Stimulated activated naive CD8-positive, alpha-beta T cell treated with anti-CD3 and anti-CD28 coated beads, Interleukin-15, Interleukin-2, amounts not matched to agents 100 ng/mL and 50 ng/mL, for 24 hours (primary cell): ENCODE results near the gene PPP2R5A.

Source experiments
- H3K27ac Mint-ChIP-seq: one replicate; pipeline ENCODE4 v1.8.0; 2021; ENCODE audit warnings: mild to moderate bottlenecking, mixed read lengths
- H3K27me3 Mint-ChIP-seq: one replicate; pipeline ENCODE4 v1.8.0; 2021; ENCODE audit warnings: mixed read lengths
- H3K36me3 Mint-ChIP-seq: one replicate; pipeline ENCODE4 v1.8.0; 2021; ENCODE audit warnings: low read depth, mixed read lengths
- H3K4me1 Mint-ChIP-seq: one replicate; pipeline ENCODE4 v1.8.0; 2021; ENCODE audit warnings: low read depth, mixed read lengths
- H3K4me3 Mint-ChIP-seq: one replicate; pipeline ENCODE4 v1.8.0; 2021; ENCODE audit warnings: mild to moderate bottlenecking, mixed read lengths
- H3K9me3 Mint-ChIP-seq: one replicate; pipeline ENCODE4 v1.8.0; 2021; ENCODE audit warnings: mixed read lengths

Gene PPP2R5A

GRCh38 chr1:212284744-212285684 lies at the start of gene PPP2R5A:
Gene PPP2R5A, plus strand, starts transcription at chr1:212285410. Its CDS starts 701 bp downstream, at chr1:212286111.
- peaks cover 41% of the 10 kb centered on the region for H3K4me1 Mint-ChIP-seq
- H3K9me3 Mint-ChIP-seq = no peaks in the 10 kb centered on the region
- H3K27me3 Mint-ChIP-seq = no peaks in the 10 kb centered on the region
- H3K36me3 Mint-ChIP-seq = peaks cover 3% of the 10 kb centered on the region
- peak within 1 kb of the TSS; percentile 99 for H3K4me3 Mint-ChIP-seq
- H3K27ac Mint-ChIP-seq = peak within 1 kb of the TSS; percentile 96

GRCh38 chr1:212235857-212236256 lies 49.4 kb upstream of the PPP2R5A start:
- Mint-ChIP-seq H3K4me1 (peaks cover 55% of the 10 kb centered on the region), H3K4me3 (no peak overlapping the region), H3K27ac (no peak overlapping the region), H3K36me3 (no peaks in the 10 kb centered on the region), H3K9me3 (no peaks in the 10 kb centered on the region), H3K27me3 (no peaks in the 10 kb centered on the region)

GRCh38 chr1:212236664-212237220 lies 48.5 kb upstream of the PPP2R5A start:
- H3K4me1 Mint-ChIP-seq = peaks cover 52% of the 10 kb centered on the region
- no peak overlapping the region for H3K4me3 Mint-ChIP-seq
- H3K27ac Mint-ChIP-seq = no peak overlapping the region
- H3K9me3 Mint-ChIP-seq = no peaks in the 10 kb centered on the region
- H3K36me3 Mint-ChIP-seq = no peaks in the 10 kb centered on the region
- H3K27me3 Mint-ChIP-seq = no peaks in the 10 kb centered on the region

GRCh38 chr1:212237651-212238050 lies 47.6 kb upstream of the PPP2R5A start:
- H3K27me3 Mint-ChIP-seq = no peaks in the 10 kb centered on the region
- H3K9me3 Mint-ChIP-seq = no peaks in the 10 kb centered on the region
- peaks cover 44% of the 10 kb centered on the region for H3K4me1 Mint-ChIP-seq
- H3K4me3 Mint-ChIP-seq = no peak overlapping the region
- H3K36me3 Mint-ChIP-seq = no peaks in the 10 kb centered on the region
- H3K27ac Mint-ChIP-seq = no peak overlapping the region

GRCh38 chr1:212238552-212238951 lies 46.7 kb upstream of the PPP2R5A start:
- Mint-ChIP-seq H3K36me3 (no peaks in the 10 kb centered on the region), H3K27me3 (no peaks in the 10 kb centered on the region), H3K27ac (no peak overlapping the region), H3K4me3 (no peak overlapping the region), H3K4me1 (peaks cover 38% of the 10 kb centered on the region), H3K9me3 (no peaks in the 10 kb centered on the region)

DNA sequence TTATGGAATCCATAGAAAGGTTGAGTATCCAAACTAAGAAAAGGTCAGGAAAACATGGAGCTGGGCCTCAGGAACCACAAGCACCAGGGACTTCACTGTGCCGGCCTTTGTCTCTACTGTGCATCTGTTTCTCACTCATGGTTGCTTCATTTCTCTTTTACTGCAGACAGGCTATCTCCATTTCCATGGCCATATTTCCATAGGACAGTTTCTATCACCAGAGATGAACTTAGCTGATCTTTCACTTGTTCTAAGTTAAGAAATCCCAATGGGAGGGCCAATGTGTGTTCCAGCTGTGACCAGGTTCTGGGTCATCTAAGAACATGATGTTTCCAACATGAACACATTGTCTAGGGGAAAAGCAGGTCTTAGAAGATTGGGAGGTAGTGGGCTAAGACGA lies 43.7 kb upstream of the PPP2R5A start:
- H3K27me3 Mint-ChIP-seq = no peaks in the 10 kb centered on the region
- H3K27ac Mint-ChIP-seq = no peak overlapping the region
- H3K9me3 Mint-ChIP-seq = no peaks in the 10 kb centered on the region
- H3K4me3 Mint-ChIP-seq = no peak overlapping the region
- peaks cover 12% of the 10 kb centered on the region for H3K4me1 Mint-ChIP-seq
- no peaks in the 10 kb centered on the region for H3K36me3 Mint-ChIP-seq

DNA sequence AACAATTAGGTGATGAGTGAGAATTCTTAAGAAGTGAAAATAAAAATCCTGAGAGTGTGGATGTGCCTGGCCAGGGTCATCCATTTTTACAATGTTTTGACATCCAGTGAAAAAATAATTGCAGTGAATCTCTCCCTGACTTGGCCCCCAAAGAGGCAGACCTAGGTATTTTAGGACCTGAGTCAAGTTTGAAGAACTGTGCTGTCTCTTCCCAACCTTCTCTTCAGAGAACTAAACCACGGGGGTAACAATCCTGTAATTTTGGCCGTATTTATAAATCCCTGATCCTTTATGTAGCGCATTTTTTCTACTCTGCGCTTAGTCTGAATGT lies 43.3 kb upstream of the PPP2R5A start:
- Mint-ChIP-seq H3K36me3 (no peaks in the 10 kb centered on the region), H3K9me3 (no peaks in the 10 kb centered on the region), H3K4me3 (no peak overlapping the region), H3K27me3 (no peaks in the 10 kb centered on the region), H3K4me1 (peaks cover 11% of the 10 kb centered on the region), H3K27ac (no peak overlapping the region)

- Mint-ChIP-seq H3K27ac (no peak overlapping the region), H3K4me1 (peaks cover 10% of the 10 kb centered on the region), H3K4me3 (no peak overlapping the region), H3K36me3 (no peaks in the 10 kb centered on the region), H3K27me3 (no peaks in the 10 kb centered on the region), H3K9me3 (no peaks in the 10 kb centered on the region)
Observed at GRCh38 chr1:212242288-212242984, 42.8 kb upstream of the PPP2R5A start.

DNA sequence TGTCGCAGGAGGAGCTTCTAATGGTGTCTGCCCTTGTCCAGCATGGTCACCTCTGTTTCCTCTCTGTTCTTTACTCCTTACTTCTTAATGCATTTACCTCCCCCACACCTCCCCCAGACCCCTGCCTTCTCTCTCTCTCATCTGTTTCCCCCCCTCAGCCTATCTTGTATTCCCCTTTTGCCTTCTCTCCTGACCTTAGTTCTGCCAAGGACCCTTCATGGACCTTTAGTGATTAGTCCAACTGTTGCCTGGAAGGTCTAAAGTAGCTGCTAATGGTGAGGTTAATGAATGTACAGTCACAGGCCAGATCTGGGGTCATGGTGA lies 42.3 kb upstream of the PPP2R5A start:
- Mint-ChIP-seq H3K4me3 (no peak overlapping the region), H3K4me1 (peaks cover 6% of the 10 kb centered on the region), H3K9me3 (no peaks in the 10 kb centered on the region), H3K36me3 (no peaks in the 10 kb centered on the region), H3K27ac (no peak overlapping the region), H3K27me3 (no peaks in the 10 kb centered on the region)

GRCh38 chr1:212244441-212244840 lies 40.8 kb upstream of the PPP2R5A start:
- H3K9me3 Mint-ChIP-seq = no peaks in the 10 kb centered on the region
- no peak overlapping the region for H3K4me3 Mint-ChIP-seq
- H3K4me1 Mint-ChIP-seq = no peaks in the 10 kb centered on the region
- H3K36me3 Mint-ChIP-seq = no peaks in the 10 kb centered on the region
- no peaks in the 10 kb centered on the region for H3K27me3 Mint-ChIP-seq
- H3K27ac Mint-ChIP-seq = no peak overlapping the region

- Mint-ChIP-seq H3K27me3 (no peaks in the 10 kb centered on the region), H3K36me3 (no peaks in the 10 kb centered on the region), H3K9me3 (no peaks in the 10 kb centered on the region), H3K27ac (no peak overlapping the region), H3K4me1 (peaks cover 7% of the 10 kb centered on the region), H3K4me3 (no peak overlapping the region)
Observed at GRCh38 chr1:212247179-212247721, 38.0 kb upstream of the PPP2R5A start.

- Mint-ChIP-seq H3K9me3 (no peaks in the 10 kb centered on the region), H3K4me3 (no peak overlapping the region), H3K4me1 (peaks cover 13% of the 10 kb centered on the region), H3K36me3 (no peaks in the 10 kb centered on the region), H3K27me3 (no peaks in the 10 kb centered on the region), H3K27ac (no peak overlapping the region)
Observed at GRCh38 chr1:212247988-212248387, 37.2 kb upstream of the PPP2R5A start.

DNA sequence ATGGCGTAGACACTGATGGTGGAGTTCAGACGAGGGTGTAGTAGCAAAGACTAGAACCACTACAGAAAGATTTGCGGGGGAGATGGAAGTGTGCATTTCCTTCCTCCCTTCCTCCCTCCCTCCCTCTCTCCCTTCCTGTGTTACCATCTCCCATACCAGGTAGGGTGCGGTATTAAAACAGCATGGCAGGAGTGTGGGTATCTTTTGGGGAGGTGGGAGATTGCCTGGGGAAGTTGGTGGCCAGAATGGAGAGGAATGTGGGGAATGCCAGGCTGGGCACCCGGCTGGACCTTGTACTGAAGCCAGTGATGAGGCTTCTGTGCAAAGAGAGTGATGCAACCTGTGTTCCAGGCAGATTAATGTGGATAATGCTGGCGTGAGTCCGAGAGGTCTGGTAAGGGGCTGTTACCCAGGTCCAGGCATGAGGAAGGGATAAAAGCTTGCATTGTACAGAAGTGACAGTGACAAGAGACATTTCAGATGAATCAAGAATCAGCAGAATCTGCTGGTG lies 30.3 kb upstream of the PPP2R5A start:
- Mint-ChIP-seq H3K27me3 (no peaks in the 10 kb centered on the region), H3K4me1 (peaks cover 49% of the 10 kb centered on the region), H3K36me3 (no peaks in the 10 kb centered on the region), H3K9me3 (peaks cover 4% of the 10 kb centered on the region), H3K27ac (peak overlapping the region; percentile 27), H3K4me3 (peak overlapping the region; percentile 8)

GRCh38 chr1:212255705-212256307 lies 29.4 kb upstream of the PPP2R5A start:
- H3K36me3 Mint-ChIP-seq = no peaks in the 10 kb centered on the region
- H3K4me1 Mint-ChIP-seq = peaks cover 56% of the 10 kb centered on the region
- H3K27me3 Mint-ChIP-seq = no peaks in the 10 kb centered on the region
- peak overlapping the region; percentile 79 for H3K27ac Mint-ChIP-seq
- H3K9me3 Mint-ChIP-seq = peaks cover 4% of the 10 kb centered on the region
- H3K4me3 Mint-ChIP-seq = peak overlapping the region; percentile 17
